ENCODE results near the gene GAS5.
A peak's percentile ranks its signal among the peaks of the same experiment; 100 is the strongest.
"Not testable (repeated sequence)": the region's sequence is repeated elsewhere in the genome, so short reads cannot be mapped to it uniquely, and the experiment has no call there.

GAS5 gene

DNA sequence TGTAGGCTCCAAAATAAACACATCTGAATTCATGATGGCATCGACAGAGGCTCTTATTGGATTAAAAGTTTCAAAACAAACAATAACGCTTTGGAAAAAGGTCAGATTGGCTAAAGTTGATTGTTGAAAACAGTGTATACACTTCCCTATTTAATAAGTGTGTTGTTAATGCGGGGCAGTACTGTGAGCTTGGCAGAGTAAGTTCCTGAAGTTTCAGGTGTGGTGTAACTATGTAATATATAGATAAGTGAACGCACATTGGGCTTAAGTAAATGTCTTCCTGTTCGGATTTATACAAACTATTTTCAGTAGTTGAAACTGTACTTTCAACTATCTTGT lies 1.2 kb upstream of the GAS5 start:
- no peak for DNase-seq (ENCODE audit: low spot score)

DNA sequence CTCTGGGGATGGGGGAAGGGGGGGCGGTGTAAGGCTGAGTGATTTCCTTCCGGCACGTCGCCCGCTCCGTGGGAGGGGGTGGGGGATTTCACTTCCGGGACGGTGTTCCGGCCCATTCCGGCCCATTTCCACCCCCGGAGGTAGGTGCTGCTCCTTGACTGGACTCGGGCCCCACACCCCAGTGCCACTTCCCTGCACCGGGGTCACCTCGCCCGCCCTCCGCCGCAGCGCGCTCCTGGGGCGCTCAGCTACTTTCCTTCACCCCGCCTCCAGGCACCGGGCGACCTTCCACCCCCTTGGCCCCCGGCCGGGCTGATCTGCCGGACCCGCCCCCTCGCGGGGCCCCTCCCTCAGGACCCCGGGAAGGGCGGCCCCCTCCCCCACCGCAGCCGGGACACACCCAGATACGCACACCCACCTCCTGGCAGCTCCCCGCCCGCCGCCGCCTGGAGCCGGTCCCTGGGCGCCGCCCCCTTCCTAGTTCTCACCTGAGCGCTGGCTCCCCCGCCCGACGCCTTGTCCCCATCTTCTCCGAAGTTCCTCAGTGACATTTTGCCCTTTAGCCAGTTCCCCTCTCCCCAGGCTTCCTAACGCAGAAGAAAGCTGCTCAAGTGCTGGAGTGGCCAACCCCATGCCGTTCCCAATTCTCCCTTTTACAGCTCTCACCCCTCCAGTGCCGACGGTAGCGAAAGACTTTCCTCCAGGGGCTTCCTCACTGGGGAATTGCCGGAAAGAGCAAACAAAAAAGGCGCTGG lies 654 bp upstream of the GAS5 start, which contains the start of gene ZBTB37:
TSS of gene ZBTB37 (plus strand) at position 115 of the 755 bp plus-strand sequence. CDS start 1,846 bp downstream, outside the sequence.
- peak; percentile 88 for DNase-seq (ENCODE audit: low spot score)

GRCh38 chr1:173867141-173867752 lies 542 bp downstream of the GAS5 start:
- no peak for DNase-seq (ENCODE audit: low spot score)

DNA sequence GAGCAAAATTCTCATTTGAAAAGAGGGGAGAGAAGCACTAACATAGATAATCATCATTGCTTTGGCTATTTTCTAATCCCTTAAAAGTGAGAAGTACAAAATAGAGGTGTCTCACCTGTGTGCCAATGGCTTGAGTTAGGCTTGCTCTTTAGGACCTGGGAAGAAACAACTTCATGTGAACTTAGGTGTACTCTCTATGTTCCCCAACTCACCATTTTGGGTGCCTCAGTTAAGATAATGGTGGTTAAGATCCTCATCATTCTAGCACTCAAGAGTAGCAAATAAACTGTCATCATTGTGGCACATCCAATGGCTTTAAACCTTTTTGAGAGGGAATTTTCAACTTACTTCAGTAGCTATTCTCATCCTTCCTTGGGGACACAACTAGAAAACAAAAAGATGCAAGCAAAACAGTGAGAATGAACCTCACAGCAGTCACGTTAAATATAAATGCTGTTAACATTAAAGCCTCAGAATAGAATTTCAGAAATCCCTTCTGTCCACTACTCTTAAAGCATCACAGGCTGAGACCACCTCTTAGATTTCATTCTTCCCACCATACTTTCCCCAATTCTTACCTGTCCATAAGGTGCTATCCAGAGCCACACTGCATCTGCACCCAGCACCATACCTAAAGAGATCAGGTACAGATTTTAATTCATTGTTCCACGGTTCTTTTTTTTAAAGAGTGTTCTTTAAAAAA lies 1.2 kb downstream of the GAS5 start:
- peak; percentile 56 for DNase-seq (ENCODE audit: low spot score)

DNA sequence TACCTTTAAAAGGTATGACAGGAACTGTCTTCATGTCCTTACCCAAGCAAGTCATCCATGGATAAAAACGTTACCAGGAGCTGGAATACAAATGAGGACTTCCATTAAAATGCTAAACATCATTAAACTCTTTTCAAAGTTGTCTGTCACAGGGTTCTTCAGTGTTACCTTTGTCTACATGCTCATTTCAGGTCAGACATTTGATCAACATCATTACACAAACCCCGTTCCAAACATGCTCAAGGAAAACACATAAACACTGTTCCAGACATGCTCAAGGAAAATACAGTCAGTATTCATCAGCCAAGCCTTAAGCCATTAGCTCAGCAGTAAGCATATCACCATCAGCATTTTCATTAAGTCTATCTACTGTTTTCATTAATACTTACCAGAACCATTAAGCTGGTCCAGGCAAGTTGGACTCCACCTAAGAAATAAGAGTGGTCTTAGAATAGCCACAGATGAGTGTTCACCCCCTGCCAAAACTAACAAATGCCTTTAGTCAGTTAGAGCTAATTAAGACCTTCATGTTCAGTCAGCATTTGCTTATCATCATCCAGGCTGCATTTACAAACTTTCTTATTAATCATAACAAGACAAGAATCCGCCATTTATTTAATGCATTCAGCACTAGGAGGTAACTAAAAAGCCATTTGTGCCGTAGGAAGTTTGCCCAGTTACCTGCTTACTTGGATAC lies 2.2 kb downstream of the GAS5 start:
- DNase-seq (ENCODE audit: low spot score), result peak; percentile 49

- peak; percentile 33 for DNase-seq (ENCODE audit: low spot score)
These were observed 3.5 kb downstream of the GAS5 start for GRCh38 chr1:173864179-173864867.

DNA sequence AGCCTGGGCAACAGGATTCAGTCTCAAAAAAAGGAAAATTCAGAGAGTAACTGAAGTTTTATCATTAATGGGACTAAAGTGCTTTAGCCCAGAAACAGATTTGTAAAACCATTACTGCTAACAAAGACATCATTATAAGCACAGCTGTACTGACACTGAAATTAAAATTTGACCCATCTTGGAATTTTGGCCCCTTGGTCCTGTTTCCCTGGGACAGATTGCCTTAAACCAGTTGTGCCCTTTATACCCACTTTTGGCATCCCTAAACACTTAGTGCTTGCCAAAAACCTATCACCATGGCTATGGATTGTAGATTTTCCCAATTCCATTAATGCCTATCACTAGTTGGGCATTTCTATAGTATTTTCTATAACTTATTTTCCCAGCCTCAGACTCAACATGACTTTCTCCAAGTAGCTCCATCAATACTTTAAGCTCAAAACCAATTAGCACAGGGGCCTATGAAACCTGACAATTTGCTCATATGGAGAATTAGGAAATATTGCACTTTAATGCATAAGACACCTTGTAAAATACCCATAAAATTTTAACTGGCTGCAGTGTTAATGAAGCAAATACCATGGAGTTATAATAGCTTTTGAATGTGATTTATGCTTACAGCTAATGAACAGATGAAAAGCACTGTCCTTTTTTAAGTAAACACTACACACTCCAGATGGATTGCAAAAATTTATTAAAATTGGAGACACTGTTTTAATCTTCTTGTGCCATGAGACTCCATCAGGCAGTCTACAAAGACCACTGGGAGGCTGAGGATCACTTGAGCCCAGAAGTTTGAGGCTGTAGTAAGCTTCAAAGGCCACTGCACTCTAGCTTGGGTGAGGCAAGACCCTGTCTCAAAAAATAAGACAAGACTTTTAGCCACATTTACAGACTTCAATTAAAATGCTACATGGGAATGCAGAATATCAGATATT lies 4.3 kb downstream of the GAS5 start:
- DNase-seq (ENCODE audit: low spot score), result no peak

- DNase-seq (ENCODE audit: low spot score), result no peak
These were observed 5.0 kb downstream of the GAS5 start for GRCh38 chr1:173862769-173863223.

DNA sequence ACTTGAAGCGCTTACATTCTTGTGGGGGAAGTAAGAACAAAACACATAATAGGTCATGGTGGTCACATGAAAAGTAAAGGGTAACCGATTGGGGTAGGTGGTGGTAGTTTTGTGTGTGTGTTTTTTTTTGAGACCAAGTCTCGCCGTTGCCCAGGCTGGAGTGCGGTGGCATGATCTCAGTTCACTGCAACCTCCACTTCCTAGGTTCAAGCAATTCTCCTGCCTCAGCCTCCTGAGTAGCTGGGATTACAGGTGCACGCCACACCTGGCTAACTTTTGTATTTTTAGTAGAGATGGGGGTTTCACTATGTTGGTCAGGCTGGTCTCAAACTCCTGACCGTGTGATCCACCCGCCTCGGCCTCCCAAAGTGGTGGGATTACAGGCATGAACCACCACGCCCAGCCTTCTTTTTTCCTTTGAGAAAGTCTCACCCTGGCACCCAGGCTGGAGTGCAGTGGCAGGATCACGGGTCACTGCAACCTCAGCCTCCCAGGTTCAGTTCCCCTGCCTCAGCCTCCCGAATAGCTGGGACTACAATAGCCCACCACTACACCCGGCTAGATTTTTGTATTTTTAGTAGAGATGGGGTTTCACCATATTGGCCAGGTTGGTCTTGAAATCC lies 5.5 kb downstream of the GAS5 start:
- not testable (repeated sequence) for DNase-seq (ENCODE audit: low spot score)

GRCh38 chr1:173861731-173862145 lies 6.1 kb downstream of the GAS5 start:
- DNase-seq (ENCODE audit: low spot score), result no peak

GRCh38 chr1:173860065-173860464 lies 7.7 kb downstream of the GAS5 start:
- DNase-seq (ENCODE audit: low spot score), result no peak

- DNase-seq (ENCODE audit: low spot score), result not testable (repeated sequence)
These were observed 8.2 kb downstream of the GAS5 start for GRCh38 chr1:173859547-173859946.

- DNase-seq (ENCODE audit: low spot score), result no peak
These were observed 10.3 kb downstream of the GAS5 start for GRCh38 chr1:173857363-173857917.

GRCh38 chr1:173856903-173857302 lies 10.9 kb downstream of the GAS5 start:
- no peak for DNase-seq (ENCODE audit: low spot score)

DNA sequence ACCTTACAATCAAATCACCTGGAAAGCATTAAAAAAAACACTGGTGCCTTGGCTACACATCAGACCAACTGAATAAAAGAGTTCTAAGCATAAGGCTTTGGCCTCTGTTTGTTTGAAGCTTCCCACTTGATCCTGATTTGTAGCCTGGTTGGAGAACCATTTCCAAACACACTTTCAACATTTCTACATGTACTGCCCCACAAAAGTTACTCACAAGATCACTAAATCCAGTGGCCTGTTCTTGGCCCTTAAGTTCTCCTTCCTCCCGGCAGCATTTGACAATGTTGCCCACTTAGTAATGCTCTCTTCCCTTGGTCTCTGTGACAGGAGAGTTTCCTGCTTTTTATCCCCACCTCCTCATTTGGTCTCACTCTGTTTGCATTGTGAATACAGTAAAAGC lies 11.8 kb downstream of the GAS5 start:
- DNase-seq (ENCODE audit: low spot score), result no peak

GRCh38 chr1:173853074-173853473 lies 14.7 kb downstream of the GAS5 start:
- no peak for DNase-seq (ENCODE audit: low spot score)

DNA sequence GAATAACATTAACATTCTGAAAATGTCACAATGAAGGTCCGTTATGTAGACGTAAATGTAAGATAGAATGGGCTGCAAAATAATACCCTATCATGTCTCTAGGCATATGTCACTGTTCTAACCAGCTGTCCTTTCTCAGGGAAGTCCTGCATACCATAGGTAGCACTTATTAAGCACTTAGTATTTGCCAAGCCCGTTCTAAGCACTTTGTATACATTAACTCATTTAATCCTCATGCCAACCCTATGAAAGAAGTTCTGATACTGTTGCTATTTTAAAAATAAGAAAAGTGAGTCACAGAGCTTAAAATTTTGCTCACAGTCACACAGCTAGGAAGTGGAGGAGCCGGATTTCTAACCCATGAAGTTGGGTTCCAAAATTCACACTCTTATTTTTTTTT lies 15.7 kb downstream of the GAS5 start:
- no peak for DNase-seq (ENCODE audit: low spot score)

DNA sequence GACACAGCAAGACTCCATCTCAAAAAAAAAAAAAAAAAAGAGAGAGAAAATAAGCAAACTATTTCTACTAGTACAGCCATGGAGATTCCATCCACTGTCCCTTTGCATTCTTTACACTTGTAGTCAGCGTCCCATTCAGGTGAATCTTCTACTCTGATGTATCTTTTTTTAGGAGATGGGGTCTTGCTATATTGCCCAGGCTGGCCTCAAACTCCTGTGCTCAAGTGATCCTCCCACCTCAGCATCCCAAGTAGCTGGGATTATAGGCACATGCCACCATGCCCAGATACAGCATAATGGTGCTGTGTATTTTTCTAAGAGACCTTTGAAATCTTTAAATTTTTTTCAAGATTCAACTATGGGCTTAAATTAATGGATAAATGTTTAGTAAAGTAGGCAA lies 35.0 kb downstream of the GAS5 start:
- no peak for DNase-seq (ENCODE audit: low spot score)

GRCh38 chr1:173827611-173828010 lies 40.2 kb downstream of the GAS5 start:
- DNase-seq (ENCODE audit: low spot score), result no peak

Data from hematopoietic multipotent progenitor cell treated with erythropoietin and hydrocortisone succinate and interleukin-3 and kit ligand, for 17 days (in vitro differentiated cells).